Stimulated activated CD4-positive, alpha-beta T cell treated with anti-CD3 and anti-CD28 coated beads, Interleukin-4, amount 100 ng/mL, for 1 hour (primary cell): ENCODE measurements around the gene DOCK4.
A peak's percentile ranks its signal among the peaks of the same experiment; 100 is the strongest.

Source experiments
- DNase-seq: peaks from one replicate; pipeline ENCODE4 v3.0.0-alpha.2; 2020

DOCK4 gene

GRCh38 chr7:112220877-112221434 is 14.8 kb upstream of the DOCK4 start:
- no peak for DNase-seq

DNA sequence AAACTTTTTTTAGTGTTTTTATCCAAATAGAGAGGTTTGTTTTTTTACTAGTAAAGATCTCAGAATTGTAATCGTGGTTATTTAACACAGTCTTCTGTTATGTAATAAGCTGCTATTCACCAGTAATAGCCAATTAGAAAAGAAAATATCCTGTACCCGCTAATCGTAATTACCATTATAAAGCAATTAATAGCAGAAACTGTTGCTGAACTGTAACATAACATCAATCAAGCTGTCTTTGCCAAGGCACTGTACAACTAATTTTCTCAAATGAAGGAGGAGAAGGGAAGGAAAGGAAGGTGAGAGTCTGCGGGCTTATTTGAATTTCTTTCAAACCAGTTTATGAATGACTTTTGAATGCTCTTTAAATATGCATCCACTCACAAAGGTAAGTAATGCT is 9.6 kb upstream of the DOCK4 start:
- no peak for DNase-seq

DNA sequence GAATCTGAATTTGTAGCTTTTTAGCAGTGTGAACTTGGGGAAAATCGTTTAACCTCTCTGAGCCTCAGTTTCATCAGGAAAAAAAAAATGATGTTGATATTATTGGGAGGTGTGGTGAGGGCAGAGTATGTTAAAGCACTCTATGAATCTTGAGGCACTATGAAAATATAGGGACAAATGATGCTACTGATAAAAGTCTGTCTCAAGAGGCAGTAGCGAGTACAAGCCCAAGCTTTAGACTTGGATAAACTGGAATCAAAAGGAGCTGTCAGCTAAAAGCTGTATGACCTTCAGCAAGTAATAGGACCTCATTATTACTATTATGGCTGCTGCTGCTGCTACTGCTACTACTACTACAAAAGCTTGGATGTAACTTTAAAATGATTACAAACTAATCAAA is 8.7 kb upstream of the DOCK4 start:
- no peak for DNase-seq

- DNase-seq = no peak
Observed at GRCh38 chr7:112214268-112214667, 8.1 kb upstream of the DOCK4 start.

DNA sequence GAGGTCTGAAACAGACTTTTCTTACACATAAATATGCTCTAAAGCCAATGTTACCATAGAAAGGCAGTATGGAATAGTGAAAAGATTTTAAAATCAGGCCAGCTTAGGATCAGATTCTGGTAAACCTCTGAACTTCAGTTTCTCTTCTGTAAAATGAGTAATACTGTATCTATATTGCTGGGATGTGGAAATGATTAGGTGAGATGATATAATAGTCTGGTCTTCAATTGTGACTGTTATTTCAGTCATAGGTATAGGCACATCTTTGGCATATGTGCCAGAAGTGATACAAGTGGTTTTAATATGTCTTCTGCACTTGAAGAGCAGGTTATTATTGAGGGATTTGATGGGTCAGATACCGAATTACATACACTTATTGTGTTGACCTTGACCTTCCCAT is 7.5 kb upstream of the DOCK4 start:
- DNase-seq = no peak

DNA sequence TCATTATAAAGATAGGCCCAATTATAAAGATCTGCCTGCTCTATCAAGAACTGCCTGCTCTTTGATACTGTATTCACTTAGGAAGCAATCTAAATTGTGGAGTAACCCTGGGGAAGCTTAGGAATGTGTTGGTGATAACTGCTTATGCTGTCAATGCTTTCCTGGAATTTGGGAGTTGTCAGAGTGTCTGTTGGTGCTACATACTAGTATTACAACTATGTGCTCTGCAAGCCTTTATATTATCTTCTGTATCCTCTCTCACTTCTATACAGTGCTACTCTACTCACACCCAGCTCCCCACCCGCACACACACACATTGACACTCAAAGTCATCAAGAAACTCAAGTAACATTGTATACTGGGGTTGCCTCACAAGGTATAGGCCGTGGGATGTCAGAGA is 6.4 kb upstream of the DOCK4 start:
- DNase-seq = no peak

GRCh38 chr7:112211348-112211907 is 5.2 kb upstream of the DOCK4 start:
- no peak for DNase-seq

- DNase-seq = no peak
Observed at GRCh38 chr7:112207765-112208164, 1.6 kb upstream of the DOCK4 start.

GRCh38 chr7:112206991-112207592 is 893 bp upstream of the DOCK4 start:
- no peak for DNase-seq

GRCh38 chr7:112205343-112206237 is 609 bp downstream of the DOCK4 start:
- DNase-seq = peak; percentile 39

GRCh38 chr7:112204499-112205342 is 1.5 kb downstream of the DOCK4 start:
- DNase-seq = no peak

DNA sequence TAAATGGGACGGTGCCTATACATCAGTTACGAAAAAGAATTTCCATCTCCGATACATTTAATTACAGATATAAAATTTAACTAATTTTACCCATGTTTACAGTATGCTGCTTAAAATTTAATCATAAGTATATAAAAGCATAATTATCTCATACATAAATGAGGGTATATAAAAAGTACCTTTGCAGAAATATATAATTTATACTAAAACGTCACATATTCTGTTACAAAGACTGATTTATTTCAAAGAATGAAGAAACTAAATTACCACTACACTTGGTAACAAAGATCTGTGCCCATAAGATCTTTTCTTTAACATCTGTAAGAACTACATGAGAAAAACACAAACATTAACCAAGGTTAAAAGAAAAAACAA is 2.8 kb downstream of the DOCK4 start:
- DNase-seq = no peak

DNA sequence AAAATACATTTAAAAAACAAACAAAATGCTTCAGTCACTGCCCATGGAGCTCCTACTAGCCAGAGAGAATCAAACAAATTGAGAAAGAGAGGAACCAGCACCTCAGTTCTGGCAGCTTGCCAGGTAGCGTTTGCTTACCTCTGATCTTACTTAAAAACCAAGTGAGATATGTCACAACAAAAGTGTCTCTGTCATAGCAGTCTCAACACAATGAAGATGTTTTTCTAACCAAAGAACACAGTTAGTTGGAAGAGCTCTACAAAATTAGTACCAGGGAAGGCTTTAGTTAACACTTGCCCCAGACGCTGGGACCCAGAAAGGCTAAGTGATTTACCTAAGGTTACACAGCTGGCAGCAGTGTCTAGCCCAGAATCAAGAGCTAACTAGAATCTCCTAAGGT is 3.4 kb downstream of the DOCK4 start:
- no peak for DNase-seq

GRCh38 chr7:112201839-112202238 is 4.4 kb downstream of the DOCK4 start:
- no peak for DNase-seq

DNA sequence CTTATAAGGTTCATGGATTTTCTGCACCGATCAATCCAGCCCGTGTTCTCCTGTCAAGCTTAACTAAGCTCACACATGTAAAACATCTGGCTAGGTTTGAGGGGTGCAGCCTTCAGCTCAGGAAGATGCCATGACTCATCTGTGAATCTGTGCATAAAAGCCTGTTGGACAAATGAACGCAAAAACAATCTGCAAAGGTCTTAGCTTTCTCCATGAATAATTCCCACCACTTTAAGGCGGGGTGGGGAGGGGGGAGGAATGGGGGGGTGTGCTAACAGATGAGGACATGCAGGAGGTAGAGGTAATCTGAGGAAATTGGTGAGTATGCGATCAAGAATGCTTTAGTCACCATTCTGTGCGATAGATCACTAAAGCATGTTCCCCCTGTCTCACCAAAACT is 4.8 kb downstream of the DOCK4 start:
- DNase-seq = no peak

DNA sequence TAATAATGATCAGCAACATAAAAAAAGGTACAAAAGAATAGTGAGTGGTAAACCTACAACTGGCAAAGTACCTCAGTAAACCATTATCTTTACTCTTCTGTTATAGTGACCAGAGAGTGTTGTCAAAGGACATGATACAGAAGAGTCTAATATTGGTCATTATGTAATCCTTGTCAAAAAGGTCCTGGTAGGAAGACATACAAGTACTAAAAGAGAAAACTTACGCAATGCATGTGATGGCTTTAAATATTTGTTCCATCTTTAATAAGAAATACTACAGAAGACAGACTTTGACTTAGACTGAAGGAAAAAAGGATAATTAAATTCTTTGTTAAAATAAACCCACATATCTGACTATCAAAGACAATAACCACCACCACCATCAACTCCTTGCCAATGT is 6.5 kb downstream of the DOCK4 start:
- DNase-seq = no peak

- no peak for DNase-seq
Observed at GRCh38 chr7:112199035-112199655, 7.1 kb downstream of the DOCK4 start.

GRCh38 chr7:112197322-112197721 is 8.9 kb downstream of the DOCK4 start:
- DNase-seq = no peak

DNA sequence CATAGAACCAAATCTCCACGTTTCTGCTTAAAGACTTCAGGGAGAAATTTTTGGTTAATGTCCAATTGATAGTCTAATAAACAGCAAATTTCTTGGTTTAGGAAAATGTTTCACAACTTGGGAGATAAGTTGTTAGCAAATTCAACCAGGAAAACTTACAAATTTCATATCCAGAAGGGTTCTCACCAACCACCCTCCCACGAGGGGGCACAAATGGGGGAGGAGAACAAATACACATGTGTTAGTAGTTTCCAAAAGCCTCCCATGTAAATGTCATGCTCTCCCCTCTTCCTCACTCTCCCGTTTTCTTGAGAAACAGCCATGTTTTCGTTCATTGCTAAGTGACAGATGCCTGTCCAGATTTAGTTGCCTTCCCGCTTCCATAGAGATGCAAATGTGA is 10.5 kb downstream of the DOCK4 start:
- DNase-seq = no peak

GRCh38 chr7:112193915-112194502 is 12.2 kb downstream of the DOCK4 start:
- no peak for DNase-seq

GRCh38 chr7:112192236-112193154 is 13.7 kb downstream of the DOCK4 start:
- DNase-seq = no peak
